Ureter (tissue), 1 donor: ENCODE results near the gene PMCH. TPM values are rescaled to one million over a fixed set of nuclear protein-coding genes. Genes with fewer than 3 reads are reported as not detected.

ENCODE experiments used
- total RNA-seq: library from RNA; stranded (reverse); gene quantifications from one replicate; pipeline ENCODE4 v1.2.4, GENCODE V29; 2023
- donor health status: DM: yes; HTN: yes; CAD: no.

The PMCH gene
- total RNA-seq, 1 donor from 2014 or later, result not detected

Other genes starting within 250 kb of the PMCH start
- 41.5 TPM for gene WASHC3, start 135.8 kb downstream of the PMCH start, total RNA-seq
- 23.4 TPM for gene NUP37, start 77.7 kb downstream of the PMCH start, total RNA-seq
- 2.7 TPM for gene PARPBP, start 77.7 kb downstream of the PMCH start, total RNA-seq